MV-4-11 (cell line): ENCODE measurements around the gene GCH1.

Experiments used
- DNase-seq: peaks from one replicate; lab custom pipeline; 2025; lab: John Stamatoyannopoulos, UW

Gene GCH1

DNA sequence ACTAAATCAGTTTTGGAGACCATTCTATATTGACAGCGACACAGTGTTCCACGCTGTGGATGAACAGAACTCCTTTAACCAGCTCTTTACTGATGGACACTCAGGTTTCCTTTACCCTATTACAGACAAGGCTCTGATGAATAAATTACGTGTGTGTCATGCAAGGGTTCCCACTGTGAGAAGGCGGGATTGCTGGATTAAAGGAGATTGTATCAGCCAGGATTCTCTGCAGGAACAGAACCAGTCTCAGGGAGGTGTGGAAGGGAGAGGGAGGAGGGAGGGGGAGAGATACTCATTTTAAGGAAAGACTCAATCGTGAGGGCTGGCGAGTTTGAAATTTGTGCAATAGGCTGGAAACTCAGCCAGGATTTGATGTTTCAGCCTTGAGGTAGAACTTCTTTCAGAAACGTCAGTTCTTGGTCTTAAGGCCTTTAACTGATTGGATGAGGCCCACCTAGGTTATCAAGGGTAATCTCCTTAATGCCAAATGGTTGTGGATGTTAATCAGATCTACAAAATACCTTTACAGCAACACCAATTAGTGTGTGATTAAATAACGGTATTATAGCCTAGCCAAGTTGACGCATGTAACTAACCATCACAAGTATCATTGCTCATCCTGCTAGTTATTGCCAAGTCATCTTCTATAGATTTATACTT is 104.0 kb downstream of the GCH1 start:
- no peak for DNase-seq

DNA sequence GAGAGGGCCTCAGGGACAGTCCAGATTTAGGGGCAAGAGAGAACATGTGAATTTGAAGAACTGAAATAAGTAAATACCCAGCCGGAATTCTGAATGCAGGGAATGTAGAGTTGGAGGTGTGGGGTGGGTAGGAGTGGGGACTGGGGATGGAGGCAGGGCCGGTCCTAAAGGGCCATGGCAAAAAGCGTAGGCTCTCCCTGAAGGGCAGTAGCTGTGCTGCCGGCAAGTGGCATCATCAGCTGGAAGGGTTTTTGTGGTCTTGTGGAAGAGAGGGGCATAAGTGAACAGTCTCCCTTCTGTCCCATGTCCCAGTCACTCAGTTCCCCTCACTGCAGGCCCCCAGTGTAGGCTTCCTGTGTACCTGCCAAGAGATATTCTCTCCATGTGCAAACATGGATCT is 104.6 kb downstream of the GCH1 start:
- DNase-seq = no peak

DNA sequence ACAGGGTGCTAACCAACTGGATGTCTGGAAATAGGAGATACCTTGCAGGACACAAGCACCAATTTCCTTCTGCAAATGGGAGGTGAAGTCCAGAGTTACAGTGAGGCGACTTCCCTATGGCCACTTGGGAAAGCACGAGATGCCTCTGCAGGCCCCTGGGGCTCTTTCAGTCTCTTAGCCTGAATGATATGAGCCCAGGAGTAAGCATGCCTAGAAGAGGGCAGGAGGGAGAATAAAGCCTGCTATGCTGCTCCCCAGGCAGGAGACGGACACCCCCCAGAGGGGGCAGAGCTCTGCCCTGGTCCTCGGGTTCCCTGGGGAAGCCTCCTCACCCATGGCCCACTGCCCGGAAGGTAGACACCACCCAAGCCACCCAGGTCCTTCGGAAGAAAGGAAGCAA is 105.1 kb downstream of the GCH1 start:
- no peak for DNase-seq

DNA sequence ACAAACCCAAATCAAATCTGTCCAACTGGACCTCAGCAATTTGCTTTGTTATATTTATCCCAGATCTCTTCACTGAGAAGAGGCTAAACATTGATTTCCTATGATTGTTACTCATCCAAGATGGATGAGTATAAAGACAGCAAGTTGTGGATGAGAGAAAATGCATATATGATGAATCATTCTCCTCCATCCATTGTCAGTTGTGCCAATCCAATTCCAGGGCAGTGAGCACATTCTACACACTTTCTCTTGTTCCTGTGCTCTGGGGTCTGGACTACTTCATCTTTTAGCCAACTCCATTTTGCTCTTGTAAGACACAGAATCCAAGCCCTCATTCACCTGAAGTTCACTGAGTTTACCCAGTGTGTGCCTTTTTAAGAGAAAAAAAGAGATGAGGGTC is 105.7 kb downstream of the GCH1 start:
- no peak for DNase-seq

DNA sequence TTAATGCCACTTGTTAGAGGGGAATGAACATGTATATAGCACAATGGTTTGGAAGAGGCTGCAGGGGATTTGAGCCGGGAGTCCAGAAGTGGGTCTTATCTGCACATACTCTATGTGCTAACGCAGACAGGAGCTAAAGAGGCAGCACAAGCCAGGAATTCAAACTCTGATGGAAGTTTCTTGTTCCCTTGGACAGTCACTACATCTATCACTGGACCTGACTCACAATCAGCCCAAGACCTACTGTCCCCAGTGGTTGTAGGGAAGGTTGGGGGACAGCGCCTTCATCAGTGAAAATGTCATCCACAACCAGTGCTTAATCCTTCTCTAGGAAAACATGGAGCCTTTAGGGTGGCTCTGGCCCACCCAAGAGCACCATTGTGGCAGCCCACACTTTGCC is 107.8 kb downstream of the GCH1 start:
- no peak for DNase-seq

DNA sequence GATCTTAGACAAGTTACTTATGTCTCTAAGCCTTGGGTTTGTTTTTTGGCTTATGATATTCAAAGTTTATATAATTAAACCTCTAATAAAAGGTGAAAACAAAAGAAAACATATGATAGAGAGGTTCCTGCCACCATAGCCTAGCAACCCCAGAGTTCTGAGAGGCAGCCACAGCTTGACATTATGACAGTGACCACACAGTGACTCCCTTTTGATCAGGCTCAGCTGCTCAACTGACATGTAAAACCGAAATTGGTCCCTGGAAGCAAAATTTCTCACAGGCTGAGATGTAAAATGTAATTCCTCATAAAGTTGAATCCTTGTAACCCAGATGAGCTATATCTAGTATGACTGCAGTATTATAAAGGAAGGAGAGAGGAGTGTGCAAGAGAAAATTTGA is 108.5 kb downstream of the GCH1 start:
- DNase-seq = no peak

DNA sequence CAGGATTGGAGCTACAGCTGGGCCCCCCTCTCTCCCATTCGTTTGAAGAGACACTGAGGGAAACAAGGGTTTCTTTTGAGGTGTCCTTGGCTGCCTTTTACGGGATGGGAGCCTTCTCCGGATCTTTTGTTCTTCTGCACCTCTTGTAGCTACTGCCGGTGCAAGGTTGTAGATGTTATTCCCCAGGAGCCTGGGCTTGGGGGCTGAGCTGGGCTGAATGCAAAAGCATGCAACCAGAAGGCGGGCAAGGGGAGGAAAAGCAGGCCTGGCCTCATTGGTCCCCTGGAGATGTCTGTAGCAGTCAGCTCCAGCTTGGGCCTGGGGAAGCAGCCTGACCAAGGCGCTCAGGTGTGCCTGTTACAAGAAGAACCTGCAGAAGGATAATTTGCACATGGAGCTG is 110.3 kb downstream of the GCH1 start:
- DNase-seq = no peak
